Naive thymus-derived CD4-positive, alpha-beta T cell (primary cell): ENCODE results near the gene RGS6. TPM values are rescaled to one million over a fixed set of nuclear protein-coding genes. Genes with fewer than 3 reads are reported as not detected.
"Not testable (repeated sequence)": the region's sequence is repeated elsewhere in the genome, so short reads cannot be mapped to it uniquely, and the experiment has no call there.

Experiments
- ATAC-seq: fragments of 150-1000 bp; cut with Tn5 transposase; 2 replicates; pipeline ENCODE4 v1.10.0; 2021; ENCODE audit warnings: mild to moderate bottlenecking, moderate library complexity
- CTCF ChIA-PET: fragments of 350-600 bp; sonication (Branson Sonifier 250); formaldehyde crosslinking; loops from one replicate; lab custom pipeline; 2021; ENCODE audit warnings: antibody characterized with exemption; lab: Charles Lee
- POLR2A ChIA-PET: fragments of 350-600 bp; sonication (Branson Sonifier 250); formaldehyde crosslinking; loops from one replicate; lab custom pipeline; 2021; ENCODE audit warnings: antibody characterized with exemption, inconsistent platforms; lab: Charles Lee
- DNase-seq, 9 donors: peaks; one replicate each; pipeline versions ENCODE4 v3.0.0 to v3.0.0-alpha.2; 2020 to 2022; ENCODE audit warnings: mixed read lengths in 1 of 9
- H3K27ac ChIP-seq: one replicate; pipeline ENCODE4 v1.7.0; 2013; ENCODE audit warnings: mild to moderate bottlenecking, low read depth, low read length, moderate library complexity
- H3K27me3 ChIP-seq, 2 donors: one replicate each; pipeline ENCODE4 v1.7.0; 2013; ENCODE audit warnings: low read length in 2 of 2, mild to moderate bottlenecking in 2 of 2, moderate library complexity in 2 of 2; ENCODE audit not compliant: control insufficient read depth in 2 of 2, insufficient read depth in 2 of 2
- H3K36me3 ChIP-seq, 3 experiments: 1 replicate in 2 of 3; 2 replicates in 1 of 3; pipeline ENCODE4 v1.7.0; 2013; ENCODE audit warnings: low read length in 3 of 3, mild to moderate bottlenecking in 3 of 3, moderate library complexity in 1 of 3; ENCODE audit not compliant: insufficient read depth in 3 of 3, control insufficient read depth in 2 of 3
- H3K4me1 ChIP-seq, 2 donors: one replicate each; pipeline ENCODE4 v1.7.0; 2013; ENCODE audit warnings: low read length in 2 of 2, mild to moderate bottlenecking in 2 of 2, moderate library complexity in 1 of 2; ENCODE audit not compliant: control insufficient read depth in 2 of 2, insufficient read depth in 2 of 2
- H3K4me3 ChIP-seq: 2 replicates; pipeline ENCODE4 v1.7.0; 2013; ENCODE audit warnings: mild to moderate bottlenecking, low read length
- H3K9me3 ChIP-seq, 3 experiments: 1 replicate in 2 of 3; 2 replicates in 1 of 3; pipeline ENCODE4 v1.7.0; 2013; ENCODE audit warnings: low read length in 3 of 3; ENCODE audit not compliant: control insufficient read depth in 2 of 3
- H3K27ac Mint-ChIP-seq, 9 donors: one replicate each; pipeline ENCODE4 v1.8.0; 2020 to 2022; ENCODE audit warnings: mixed read lengths in 9 of 9, mild to moderate bottlenecking in 8 of 9, moderate library complexity in 5 of 9, inconsistent platforms in 2 of 9
- H3K27me3 Mint-ChIP-seq, 5 donors: one replicate each; pipeline ENCODE4 v1.8.0; 2021 to 2022; ENCODE audit warnings: mixed read lengths in 5 of 5, mild to moderate bottlenecking in 1 of 5
- H3K36me3 Mint-ChIP-seq, 5 donors: one replicate each; pipeline ENCODE4 v1.8.0; 2020 to 2022; ENCODE audit warnings: mixed read lengths in 5 of 5, mild to moderate bottlenecking in 3 of 5, inconsistent platforms in 1 of 5
- H3K4me1 Mint-ChIP-seq, 7 donors: one replicate each; pipeline ENCODE4 v1.8.0; 2020 to 2022; ENCODE audit warnings: mixed read lengths in 7 of 7, mild to moderate bottlenecking in 3 of 7, inconsistent platforms in 1 of 7
- H3K4me3 Mint-ChIP-seq, 10 donors: one replicate each; pipeline ENCODE4 v1.8.0; 2020 to 2022; ENCODE audit warnings: mild to moderate bottlenecking in 10 of 10, mixed read lengths in 10 of 10, moderate library complexity in 6 of 10, inconsistent platforms in 2 of 10
- H3K9me3 Mint-ChIP-seq, 11 donors: one replicate each; pipeline ENCODE4 v1.8.0; 2020 to 2022; ENCODE audit warnings: mixed read lengths in 11 of 11, mild to moderate bottlenecking in 4 of 11, inconsistent platforms in 1 of 11, moderate library complexity in 1 of 11
- intact Hi-C, 2 donors: fragments of 100-400 bp; cut with micrococcal nuclease; formaldehyde crosslinking; loops; one replicate each; pipeline ENCODE4 v1.15.1; 2023
- polyA plus RNA-seq, 2 donors: library from polyadenylated mRNA; unstranded; fragments of 300-500 nt; fragmentation: Illumina TruSeq; gene quantifications; one replicate each; pipeline ENCODE4 v1.2.3, GENCODE V29; 2021
- total RNA-seq, 6 experiments: library from RNA in 5 of 6; stranded (reverse) in 5 of 6; gene quantifications; 1 replicate in 5 of 6; 2 replicates in 1 of 6; pipeline ENCODE4 v1.2.3 and lab custom pipeline; 2021 to 2026

The RGS6 gene
- under 1 TPM in 2 of 5 experiments, not detected in 3; 0.29 to 0.97 TPM for total RNA-seq
- not detected for polyA plus RNA-seq
- total RNA-seq (lab: John Stamatoyannopoulos, UW) = not detected

DNA sequence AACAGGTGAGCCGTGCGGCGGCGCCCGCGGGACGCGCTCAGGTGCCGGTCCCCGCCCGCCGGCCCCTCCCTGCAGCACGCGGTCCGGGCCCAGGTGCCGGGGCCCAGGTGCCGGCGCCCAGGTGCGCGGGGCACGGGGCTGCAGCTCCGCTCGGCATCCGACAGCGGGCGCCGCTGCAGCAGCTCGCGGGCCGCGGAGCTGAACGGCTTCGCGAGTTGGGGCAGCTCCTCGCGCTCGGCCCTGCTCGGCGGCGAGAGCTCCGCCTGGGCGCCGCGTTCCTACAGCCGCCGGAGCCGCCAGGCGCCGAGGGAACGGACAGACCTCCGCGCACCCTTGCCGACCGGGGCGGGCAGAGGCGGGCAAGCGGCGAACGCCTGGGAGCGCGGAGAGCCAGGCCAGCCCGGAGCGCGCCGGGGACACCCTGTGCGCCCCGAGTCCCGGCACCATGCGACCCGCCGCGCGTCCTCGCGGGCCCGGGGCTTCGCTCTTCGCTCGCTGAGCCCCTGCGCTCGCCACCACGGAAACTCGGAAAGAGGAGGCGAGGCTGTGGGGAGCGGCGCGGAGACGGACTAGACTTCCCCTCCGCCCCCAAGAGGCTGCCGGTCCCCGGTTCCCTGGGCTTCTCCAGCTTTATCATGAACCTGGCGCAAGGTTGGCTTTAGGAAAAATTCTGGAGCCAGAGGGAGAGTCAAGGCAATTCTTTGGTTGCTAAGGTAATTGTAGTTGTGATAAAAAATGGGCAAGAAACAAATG is at the start of gene RGS6:
TSS of gene RGS6 (plus strand) at position 201 of the 753 bp plus-strand sequence.
- Mint-ChIP-seq H3K27me3 (peaks cover 66 to 75% (median 73%) of the 10 kb centered on the region in 5 donors), H3K36me3 (no peaks in the 10 kb centered on the region), H3K4me3 (peak within 1 kb of the TSS; percentile 13 to 80 (median 58)), H3K9me3 (peaks cover 0 to 5% (median 0%) of the 10 kb centered on the region in 11 donors), H3K4me1 (peaks cover 6 to 18% (median 16%) of the 10 kb centered on the region in 7 donors), H3K27ac (no peak within 1 kb of the TSS)
- POLR2A ChIA-PET = no interaction called here
- ATAC-seq (no peak), DNase-seq (peak in 3 of 9 donors; percentile 1 to 41 (median 6))
- CTCF ChIA-PET = no interaction called here
- no peak within 1 kb of the TSS for H3K27ac ChIP-seq
- intact Hi-C loops = no loop called here
- H3K36me3 ChIP-seq = no peaks in the 10 kb centered on the region
- H3K27me3 ChIP-seq = peaks cover 3 to 4% of the 10 kb centered on the region in 2 donors
- no peaks in the 10 kb centered on the region for H3K4me1 ChIP-seq
- no peaks in the 10 kb centered on the region for H3K9me3 ChIP-seq
- H3K4me3 ChIP-seq = no peak within 1 kb of the TSS

DNA sequence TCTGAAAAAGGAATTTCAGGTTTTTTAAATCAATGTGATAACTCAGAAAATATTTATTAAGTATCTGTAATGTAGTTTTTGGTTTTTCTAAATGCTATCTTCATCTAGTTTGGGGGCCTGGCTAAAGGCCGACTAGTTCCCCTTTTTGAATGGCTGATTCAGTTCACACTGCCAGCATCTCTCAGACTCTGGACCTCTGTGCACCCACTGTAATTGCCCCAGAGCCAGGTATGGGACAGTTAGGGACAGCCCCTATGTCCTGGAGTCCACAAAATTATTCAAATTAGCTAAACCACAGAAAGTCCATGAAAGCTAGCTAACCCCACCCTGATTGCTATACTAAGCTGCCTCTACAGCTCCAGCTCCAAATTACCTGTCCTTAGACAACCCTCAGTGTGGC is 49.1 kb upstream of the RGS6 start:
- ATAC-seq = no peak
- H3K4me3 Mint-ChIP-seq = no peak overlapping the region
- Histone ChIP-seq H3K27me3 (no peaks in the 10 kb centered on the region), H3K9me3 (peaks cover 0 to under 1% (median 0%) of the 10 kb centered on the region in 3 experiments), H3K4me3 (no peak overlapping the region), H3K4me1 (no peaks in the 10 kb centered on the region), H3K36me3 (no peaks in the 10 kb centered on the region), H3K27ac (no peak overlapping the region)
- H3K27me3 Mint-ChIP-seq = peaks cover 4 to 50% (median 41%) of the 10 kb centered on the region in 5 donors
- intact Hi-C loops = no loop called here
- H3K9me3 Mint-ChIP-seq = peaks cover 5 to 40% (median 14%) of the 10 kb centered on the region in 11 donors
- ChIA-PET CTCF (no interaction called here), POLR2A (no interaction called here)
- DNase-seq = no peak
- no peaks in the 10 kb centered on the region for H3K4me1 Mint-ChIP-seq
- H3K36me3 Mint-ChIP-seq = no peaks in the 10 kb centered on the region
- no peak overlapping the region for H3K27ac Mint-ChIP-seq

DNA sequence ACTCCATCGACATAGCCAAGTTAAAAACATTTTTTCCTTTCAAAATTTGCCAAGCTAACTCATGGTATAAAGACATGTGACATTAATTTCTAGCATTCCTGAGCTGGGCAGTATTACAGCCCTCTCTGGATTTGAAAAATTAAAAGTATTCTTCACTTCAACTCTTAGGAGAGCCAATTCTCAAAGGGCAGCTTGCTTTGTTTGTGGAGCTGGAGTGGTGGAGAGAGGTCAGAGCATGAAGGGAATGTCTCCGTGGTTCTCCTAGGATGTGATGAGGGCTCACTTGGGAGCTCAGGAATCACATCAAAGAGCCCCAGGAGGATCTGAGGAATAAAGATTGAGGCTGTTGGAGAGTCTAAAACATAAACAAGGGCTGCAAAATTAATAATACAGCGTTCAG is 46.9 kb upstream of the RGS6 start:
- H3K4me1 ChIP-seq = no peaks in the 10 kb centered on the region
- H3K36me3 ChIP-seq = no peaks in the 10 kb centered on the region
- no peaks in the 10 kb centered on the region for H3K36me3 Mint-ChIP-seq
- peaks cover 4 to 37% (median 17%) of the 10 kb centered on the region in 11 donors for H3K9me3 Mint-ChIP-seq
- H3K27ac ChIP-seq = no peak overlapping the region
- H3K27ac Mint-ChIP-seq = no peak overlapping the region
- ATAC-seq (no peak), DNase-seq (no peak)
- H3K27me3 Mint-ChIP-seq = peaks cover 4 to 54% (median 47%) of the 10 kb centered on the region in 5 donors
- ChIA-PET CTCF (no interaction called here), POLR2A (no interaction called here)
- no peaks in the 10 kb centered on the region for H3K27me3 ChIP-seq
- H3K4me1 Mint-ChIP-seq = no peaks in the 10 kb centered on the region
- peaks cover 0 to 4% (median 0%) of the 10 kb centered on the region in 3 experiments for H3K9me3 ChIP-seq
- no peak overlapping the region for H3K4me3 ChIP-seq
- H3K4me3 Mint-ChIP-seq = no peak overlapping the region
- intact Hi-C loops = no loop called here

DNA sequence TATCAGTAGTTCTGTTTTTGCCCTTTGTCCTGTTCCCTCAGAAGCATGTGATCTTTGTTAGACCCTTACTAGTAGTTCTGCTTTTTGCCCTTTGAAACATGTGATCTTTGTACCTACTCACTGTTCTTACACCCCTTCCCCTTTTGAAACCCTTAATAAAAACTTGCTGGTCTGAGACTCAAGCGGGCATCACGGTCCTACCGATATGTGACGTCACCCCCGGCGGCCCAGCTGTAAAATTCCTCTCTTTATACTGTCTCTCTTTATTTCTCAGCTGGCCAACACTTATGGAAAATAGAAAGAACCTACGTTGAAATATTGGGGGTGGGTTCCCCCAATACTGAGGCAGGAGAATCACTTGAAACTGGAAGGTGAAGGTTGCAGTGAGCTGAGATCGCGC is 44.4 kb upstream of the RGS6 start:
- not testable (repeated sequence) for H3K9me3 ChIP-seq, ATAC-seq

DNA sequence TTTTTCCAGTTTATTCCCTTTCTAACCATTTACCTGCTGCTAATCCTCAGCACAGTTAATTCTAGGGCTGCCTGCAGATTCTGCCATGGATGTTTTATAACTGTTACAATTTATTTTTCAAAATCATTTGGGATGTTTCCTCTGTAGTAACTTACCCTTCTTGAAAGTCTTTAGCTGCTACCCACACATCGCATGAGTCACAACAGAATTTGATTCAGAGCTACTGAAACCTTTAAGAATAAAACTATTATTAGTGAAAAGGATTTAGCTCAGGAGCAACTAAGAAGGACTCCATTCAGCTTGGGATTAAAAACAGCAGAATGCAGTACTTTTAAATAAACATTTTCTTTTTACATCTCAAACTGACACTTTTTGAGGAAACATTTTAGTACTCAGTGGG is 41.7 kb upstream of the RGS6 start:
- DNase-seq (no peak), ATAC-seq (no peak)
- H3K9me3 ChIP-seq = peaks cover 0 to 4% (median 0%) of the 10 kb centered on the region in 3 experiments
- H3K27ac Mint-ChIP-seq = no peak overlapping the region
- H3K4me1 Mint-ChIP-seq = no peaks in the 10 kb centered on the region
- intact Hi-C loops = no loop called here
- H3K4me1 ChIP-seq = no peaks in the 10 kb centered on the region
- H3K27me3 ChIP-seq = no peaks in the 10 kb centered on the region
- CTCF ChIA-PET = no interaction called here
- POLR2A ChIA-PET = no interaction called here
- H3K27me3 Mint-ChIP-seq = peaks cover 9 to 33% (median 25%) of the 10 kb centered on the region in 5 donors
- H3K4me3 ChIP-seq = no peak overlapping the region
- no peaks in the 10 kb centered on the region for H3K36me3 ChIP-seq
- H3K36me3 Mint-ChIP-seq = no peaks in the 10 kb centered on the region
- no peak overlapping the region for H3K27ac ChIP-seq
- H3K4me3 Mint-ChIP-seq = no peak overlapping the region
- peaks cover 4 to 27% (median 17%) of the 10 kb centered on the region in 11 donors for H3K9me3 Mint-ChIP-seq

More for the DNA sequence above, 44.4 kb upstream of the RGS6 start:
- H3K4me3 ChIP-seq, H3K4me3 Mint-ChIP-seq, intact Hi-C loops, POLR2A ChIA-PET, H3K27me3 ChIP-seq, DNase-seq, H3K27ac Mint-ChIP-seq, H3K27ac ChIP-seq, CTCF ChIA-PET, H3K4me1 Mint-ChIP-seq, H3K36me3 ChIP-seq, H3K36me3 Mint-ChIP-seq, H3K4me1 ChIP-seq: not testable (repeated sequence)
- Mint-ChIP-seq H3K9me3 (peaks cover 4 to 27% (median 17%) of the 10 kb centered on the region in 11 donors), H3K27me3 (peaks cover 0 to 43% (median 37%) of the 10 kb centered on the region in 5 donors)

DNA sequence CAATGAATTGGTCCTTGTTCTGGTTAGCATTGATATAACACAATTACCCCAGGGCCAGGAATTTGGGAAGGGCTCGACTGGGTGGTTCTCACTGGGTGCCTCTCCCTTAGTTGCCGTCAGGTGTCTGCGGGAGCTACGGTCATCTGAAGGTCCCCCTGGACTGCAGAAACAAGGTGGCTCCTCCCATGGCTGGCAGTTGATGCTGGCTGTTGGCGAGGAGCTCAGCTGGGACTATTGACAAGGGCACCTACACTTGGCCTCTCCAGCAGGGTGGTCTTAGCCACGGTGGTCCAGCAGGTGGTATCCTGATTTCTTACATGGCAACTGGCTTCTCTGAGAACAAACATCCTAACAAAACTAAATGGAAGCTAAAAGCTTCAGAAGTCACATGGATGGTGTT is 41.0 kb upstream of the RGS6 start:
- Mint-ChIP-seq H3K9me3 (peaks cover 4 to 25% (median 17%) of the 10 kb centered on the region in 11 donors), H3K27ac (no peak overlapping the region), H3K4me3 (no peak overlapping the region), H3K4me1 (no peaks in the 10 kb centered on the region), H3K27me3 (peaks cover 9 to 30% (median 21%) of the 10 kb centered on the region in 5 donors), H3K36me3 (no peaks in the 10 kb centered on the region)
- no peak overlapping the region for H3K4me3 ChIP-seq
- no peaks in the 10 kb centered on the region for H3K27me3 ChIP-seq
- H3K27ac ChIP-seq = no peak overlapping the region
- no peaks in the 10 kb centered on the region for H3K36me3 ChIP-seq
- ChIA-PET POLR2A (no interaction called here), CTCF (no interaction called here)
- H3K4me1 ChIP-seq = no peaks in the 10 kb centered on the region
- no peak for DNase-seq
- H3K9me3 ChIP-seq = peaks cover 0 to 4% (median 0%) of the 10 kb centered on the region in 3 experiments
- intact Hi-C loops = no loop called here
- no peak for ATAC-seq
